Gastrocnemius medialis (tissue), 4 donors: ENCODE measurements around the gene MFNG. TPM values are rescaled to one million over a fixed set of nuclear protein-coding genes. Genes with fewer than 3 reads are reported as not detected.

Source experiments
- ATAC-seq, 2 donors: fragments of 150-250 bp; one replicate each; pipeline ENCODE4 v1.9.1; 2016
- DNase-seq, 2 donors: peaks; one replicate each; pipeline ENCODE4 v3.0.0-alpha.2; 2019
- H3K27ac ChIP-seq, 4 donors: fragments of 200-600 bp; sonication (generic); 1 replicate in 1 of 4; 2 replicates in 3 of 4; pipeline ENCODE4 v1.5.1; 2016 to 2018; ENCODE audit warnings: mild to moderate bottlenecking in 2 of 4, moderate library complexity in 1 of 4
- H3K27me3 ChIP-seq, 3 donors: fragments of 200-600 bp; sonication (generic) in 2 of 3; 1 replicate in 1 of 3; 2 replicates in 2 of 3; pipeline versions ENCODE4 v1.5.1 to v1.6.0; 2016 to 2019; ENCODE audit warnings: mild to moderate bottlenecking in 1 of 3, moderate library complexity in 1 of 3
- H3K36me3 ChIP-seq, 2 donors: fragments of 200-600 bp; sonication (generic) in 1 of 2; one replicate each; pipeline ENCODE4 v1.5.1; 2017 to 2018
- H3K4me1 ChIP-seq, 2 donors: fragments of 200-600 bp; sonication (generic) in 1 of 2; one replicate each; pipeline ENCODE4 v1.5.1; 2016 to 2017; ENCODE audit warnings: mild to moderate bottlenecking in 2 of 2
- H3K4me3 ChIP-seq, 4 donors: fragments of 200-600 bp; sonication (generic) in 3 of 4; 1 replicate in 1 of 4; 2 replicates in 3 of 4; pipeline ENCODE4 v1.5.1; 2016 to 2019; ENCODE audit warnings: mild to moderate bottlenecking in 2 of 4
- H3K9me3 ChIP-seq, 3 donors: fragments of 200-600 bp; sonication (generic) in 2 of 3; 1 replicate in 1 of 3; 2 replicates in 2 of 3; pipeline ENCODE4 v1.5.1; 2016 to 2019
- POLR2A ChIP-seq, 2 donors: fragments of 450-650 bp; IDR thresholded peaks; one replicate each; pipeline ENCODE4 v1.6.1; 2017; ENCODE audit warnings: antibody characterized with exemption in 2 of 2, mild to moderate bottlenecking in 2 of 2, moderate library complexity in 2 of 2
- in situ Hi-C, 4 donors: fragments of 200-750 bp; cut with MboI; loops; one replicate each; pipeline versions ENCODE4 v1.15.0 to v1.8.0; 2017; ENCODE audit warnings: low sequenced_read_pairs in 4 of 4
- intact Hi-C: fragments of 100-400 bp; cut with DNase I; formaldehyde crosslinking; loops from one replicate; pipeline ENCODE4 v1.15.1; 2023; ENCODE audit warnings: low total_unique reads
- total RNA-seq, 4 donors: library from RNA; depleted of rRNA; stranded (reverse); fragments of >200 nt; gene quantifications; one replicate each; pipeline versions ENCODE4 v1.1.0 to v1.2.3, GENCODE V29; 2016
- TF ChIP-seq, protein P1 (sequence below), 5 experiments: fragments of 450-650 bp in 3 of 5; fragments of 200-600 bp in 2 of 5; sonication (generic) in 2 of 5; IDR thresholded peaks in 4 of 5; conservative IDR thresholded peaks in 1 of 5; 1 replicate in 4 of 5; 2 replicates in 1 of 5; pipeline ENCODE4 v1.5.1; 2016 to 2019; ENCODE audit warnings: antibody characterized with exemption in 5 of 5, mild to moderate bottlenecking in 3 of 5, moderate library complexity in 3 of 5

The MFNG gene
- total RNA-seq, 4 donors from 2014 or later = 2.4 to 7.0 (median 5.2) TPM

DNA sequence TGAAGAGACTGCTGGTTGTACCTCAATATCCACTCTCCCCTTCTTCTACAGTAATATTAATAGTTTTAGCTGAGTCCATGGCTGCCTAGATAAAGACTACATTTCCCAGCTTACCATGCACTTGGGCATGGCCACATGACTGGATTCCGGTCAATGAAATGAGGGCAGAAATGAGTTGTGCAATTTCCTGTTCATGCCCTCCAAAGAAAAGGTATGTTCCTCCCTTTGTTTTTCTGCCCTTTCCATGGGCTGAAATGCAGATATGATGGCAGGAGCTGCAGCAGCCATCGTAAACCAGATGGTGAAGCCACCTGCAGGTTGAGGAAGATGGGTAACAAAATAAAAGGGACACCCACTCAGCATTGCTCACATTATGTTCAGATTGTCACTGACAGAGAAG lies 43.6 kb downstream of the MFNG start:
- H3K9me3 ChIP-seq = no peaks in the 10 kb centered on the region
- intact Hi-C loops (no loop called here), in situ Hi-C loops (no loop called here)
- H3K4me3 ChIP-seq = no peak overlapping the region
- peaks cover 0 to 23% (median 16%) of the 10 kb centered on the region in 3 donors for H3K27me3 ChIP-seq
- H3K36me3 ChIP-seq = no peaks in the 10 kb centered on the region
- no peak for TF ChIP-seq POLR2A (IDR thresholded peaks at IDR 0.05)
- TF ChIP-seq, protein P1, sequence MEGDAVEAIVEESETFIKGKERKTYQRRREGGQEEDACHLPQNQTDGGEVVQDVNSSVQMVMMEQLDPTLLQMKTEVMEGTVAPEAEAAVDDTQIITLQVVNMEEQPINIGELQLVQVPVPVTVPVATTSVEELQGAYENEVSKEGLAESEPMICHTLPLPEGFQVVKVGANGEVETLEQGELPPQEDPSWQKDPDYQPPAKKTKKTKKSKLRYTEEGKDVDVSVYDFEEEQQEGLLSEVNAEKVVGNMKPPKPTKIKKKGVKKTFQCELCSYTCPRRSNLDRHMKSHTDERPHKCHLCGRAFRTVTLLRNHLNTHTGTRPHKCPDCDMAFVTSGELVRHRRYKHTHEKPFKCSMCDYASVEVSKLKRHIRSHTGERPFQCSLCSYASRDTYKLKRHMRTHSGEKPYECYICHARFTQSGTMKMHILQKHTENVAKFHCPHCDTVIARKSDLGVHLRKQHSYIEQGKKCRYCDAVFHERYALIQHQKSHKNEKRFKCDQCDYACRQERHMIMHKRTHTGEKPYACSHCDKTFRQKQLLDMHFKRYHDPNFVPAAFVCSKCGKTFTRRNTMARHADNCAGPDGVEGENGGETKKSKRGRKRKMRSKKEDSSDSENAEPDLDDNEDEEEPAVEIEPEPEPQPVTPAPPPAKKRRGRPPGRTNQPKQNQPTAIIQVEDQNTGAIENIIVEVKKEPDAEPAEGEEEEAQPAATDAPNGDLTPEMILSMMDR (IDR thresholded peaks at IDR 0.05 in 4 of 5, conservative IDR thresholded peaks at IDR 0.05 in 1 of 5) = no peak
- DNase-seq = no peak
- H3K4me1 ChIP-seq = no peaks in the 10 kb centered on the region
- H3K27ac ChIP-seq = no peak overlapping the region
- no peak for ATAC-seq

DNA sequence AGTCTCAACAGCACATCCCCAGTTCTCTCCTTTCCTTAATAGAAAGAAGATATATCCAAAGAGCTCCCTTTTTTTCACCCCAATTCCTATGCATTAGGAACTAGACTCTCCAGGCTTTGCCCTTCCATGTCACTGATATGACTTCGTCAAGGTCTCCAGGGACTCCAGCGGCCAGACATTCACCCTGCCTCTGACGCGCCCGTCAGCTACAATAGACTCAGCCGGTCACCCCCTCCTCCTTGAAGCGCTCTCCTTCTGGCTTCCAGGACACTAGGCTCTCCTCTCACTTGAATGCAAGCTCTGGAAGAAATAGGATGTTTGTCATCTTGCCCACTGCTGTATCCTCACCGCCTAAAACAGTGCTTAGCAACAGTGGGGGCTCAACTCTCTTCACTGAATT lies 44.0 kb downstream of the MFNG start:
- in situ Hi-C loops = no loop called here
- H3K4me3 ChIP-seq = no peak overlapping the region
- TF ChIP-seq, protein P1 (IDR thresholded peaks at IDR 0.05 in 4 of 5, conservative IDR thresholded peaks at IDR 0.05 in 1 of 5) = no peak
- TF ChIP-seq POLR2A (IDR thresholded peaks at IDR 0.05) = no peak
- H3K36me3 ChIP-seq = no peaks in the 10 kb centered on the region
- intact Hi-C loops = no loop called here
- no peaks in the 10 kb centered on the region for H3K4me1 ChIP-seq
- peaks cover 0 to 21% (median 16%) of the 10 kb centered on the region in 3 donors for H3K27me3 ChIP-seq
- ATAC-seq (no peak), DNase-seq (no peak)
- H3K27ac ChIP-seq = no peak overlapping the region
- H3K9me3 ChIP-seq = no peaks in the 10 kb centered on the region

DNA sequence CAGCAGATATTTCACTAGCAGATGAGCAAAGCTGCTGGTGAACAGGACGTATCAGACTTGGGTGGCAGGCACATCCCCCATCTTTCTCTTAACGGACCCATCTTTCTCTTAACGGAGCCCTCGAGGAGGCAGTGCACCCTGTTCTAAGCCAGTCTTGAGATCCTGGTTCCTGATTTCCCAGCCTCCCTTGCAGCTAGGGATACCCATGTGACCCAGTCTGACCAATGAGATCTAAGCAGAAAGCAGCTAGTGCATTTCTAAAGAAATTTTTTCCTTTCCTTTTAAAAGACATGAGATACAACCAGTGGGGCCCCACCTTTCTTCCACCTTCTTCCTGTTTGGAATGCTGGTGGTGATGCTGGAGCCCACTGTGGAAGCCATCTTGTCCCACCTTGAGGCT lies 45.3 kb downstream of the MFNG start:
- TF ChIP-seq, protein P1 (IDR thresholded peaks at IDR 0.05 in 4 of 5, conservative IDR thresholded peaks at IDR 0.05 in 1 of 5) = no peak
- TF ChIP-seq POLR2A (IDR thresholded peaks at IDR 0.05) = no peak
- no peak overlapping the region for H3K4me3 ChIP-seq
- intact Hi-C loops = no loop called here
- H3K36me3 ChIP-seq = no peaks in the 10 kb centered on the region
- H3K4me1 ChIP-seq = no peaks in the 10 kb centered on the region
- H3K27me3 ChIP-seq = peaks cover 0 to 20% (median 19%) of the 10 kb centered on the region in 3 donors
- DNase-seq (no peak), ATAC-seq (no peak)
- H3K9me3 ChIP-seq = no peaks in the 10 kb centered on the region
- in situ Hi-C loops = no loop called here
- H3K27ac ChIP-seq = no peak overlapping the region

DNA sequence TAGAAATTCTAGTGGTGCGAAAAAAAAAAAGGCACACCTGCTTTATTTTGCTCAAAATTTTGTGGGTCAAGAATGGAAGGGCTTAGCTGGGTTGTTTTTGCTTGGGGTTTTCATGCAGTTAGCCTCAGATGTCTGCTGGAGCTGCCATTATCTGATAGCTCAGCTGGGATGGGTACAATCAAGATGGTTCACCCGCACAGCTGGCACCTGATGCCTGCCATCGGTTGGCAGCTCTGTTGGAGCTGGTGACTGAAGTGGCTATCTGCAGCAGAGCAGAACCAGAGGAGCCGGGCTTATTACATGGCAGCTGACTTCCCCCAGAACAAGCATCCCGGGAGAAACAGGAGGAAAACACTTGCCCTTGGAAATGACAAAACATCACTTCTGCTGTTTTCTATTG lies 46.8 kb downstream of the MFNG start:
- no peaks in the 10 kb centered on the region for H3K36me3 ChIP-seq
- peaks cover 0 to 27% (median 19%) of the 10 kb centered on the region in 3 donors for H3K27me3 ChIP-seq
- H3K9me3 ChIP-seq = no peaks in the 10 kb centered on the region
- DNase-seq (no peak), ATAC-seq (no peak)
- in situ Hi-C loops = no loop called here
- H3K27ac ChIP-seq = no peak overlapping the region
- H3K4me1 ChIP-seq = no peaks in the 10 kb centered on the region
- H3K4me3 ChIP-seq = no peak overlapping the region
- intact Hi-C loops = no loop called here
- TF ChIP-seq, protein P1 (IDR thresholded peaks at IDR 0.05 in 4 of 5, conservative IDR thresholded peaks at IDR 0.05 in 1 of 5) = no peak
- no peak for TF ChIP-seq POLR2A (IDR thresholded peaks at IDR 0.05)

DNA sequence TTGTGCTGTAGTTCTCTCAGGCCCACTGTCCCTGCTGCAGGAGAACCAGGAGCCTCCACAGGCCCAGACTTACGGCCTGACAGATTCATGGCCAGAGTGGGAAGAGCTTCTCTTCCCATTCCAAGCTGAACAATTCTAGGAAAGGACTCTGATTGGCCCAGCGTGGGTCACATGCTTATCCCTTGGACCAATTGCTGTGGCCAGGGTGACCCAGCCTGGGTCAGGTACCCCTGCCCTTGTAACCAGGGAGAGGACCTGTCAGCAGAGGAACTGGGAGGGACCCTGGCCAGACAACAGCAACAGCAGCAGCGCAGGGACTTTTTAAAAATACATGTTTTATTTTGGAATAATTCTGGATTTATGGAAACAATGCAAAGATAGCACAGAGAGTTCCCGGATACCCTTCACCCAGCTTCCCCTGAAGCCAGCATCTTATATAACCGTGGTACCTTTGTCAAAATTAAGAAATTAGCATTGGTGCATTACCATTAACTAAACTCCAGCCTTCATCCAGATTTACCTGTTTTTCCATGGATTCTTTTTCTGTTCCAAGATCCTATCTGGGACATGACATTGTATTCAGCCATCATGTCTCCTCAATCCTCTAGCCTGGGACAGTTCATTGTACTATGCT lies 50.1 kb downstream of the MFNG start:
- intact Hi-C loops = no loop called here

More for the DNA sequence above, 50.1 kb downstream of the MFNG start:
- H3K36me3 ChIP-seq = no peaks in the 10 kb centered on the region
- in situ Hi-C loops = no loop called here
- no peaks in the 10 kb centered on the region for H3K4me1 ChIP-seq
- TF ChIP-seq POLR2A (IDR thresholded peaks at IDR 0.05) = no peak
- TF ChIP-seq, protein P1 (IDR thresholded peaks at IDR 0.05 in 4 of 5, conservative IDR thresholded peaks at IDR 0.05 in 1 of 5) = no peak
- ATAC-seq (no peak), DNase-seq (no peak)
- H3K27me3 ChIP-seq = peaks cover 27 to 35% (median 28%) of the 10 kb centered on the region in 3 donors
- H3K27ac ChIP-seq = no peak overlapping the region
- no peak overlapping the region for H3K4me3 ChIP-seq
- no peaks in the 10 kb centered on the region for H3K9me3 ChIP-seq
